Activated naive CD4-positive, alpha-beta T cell treated with Interleukin-2 at 50 U/mL for 16 hours (primary cell): ENCODE results near the gene BMP6.
A peak's percentile ranks its signal among the peaks of the same experiment; 100 is the strongest.

Experiments used
- DNase-seq: peaks from one replicate; pipeline ENCODE4 v3.0.0-alpha.2; 2020

Gene BMP6

DNA sequence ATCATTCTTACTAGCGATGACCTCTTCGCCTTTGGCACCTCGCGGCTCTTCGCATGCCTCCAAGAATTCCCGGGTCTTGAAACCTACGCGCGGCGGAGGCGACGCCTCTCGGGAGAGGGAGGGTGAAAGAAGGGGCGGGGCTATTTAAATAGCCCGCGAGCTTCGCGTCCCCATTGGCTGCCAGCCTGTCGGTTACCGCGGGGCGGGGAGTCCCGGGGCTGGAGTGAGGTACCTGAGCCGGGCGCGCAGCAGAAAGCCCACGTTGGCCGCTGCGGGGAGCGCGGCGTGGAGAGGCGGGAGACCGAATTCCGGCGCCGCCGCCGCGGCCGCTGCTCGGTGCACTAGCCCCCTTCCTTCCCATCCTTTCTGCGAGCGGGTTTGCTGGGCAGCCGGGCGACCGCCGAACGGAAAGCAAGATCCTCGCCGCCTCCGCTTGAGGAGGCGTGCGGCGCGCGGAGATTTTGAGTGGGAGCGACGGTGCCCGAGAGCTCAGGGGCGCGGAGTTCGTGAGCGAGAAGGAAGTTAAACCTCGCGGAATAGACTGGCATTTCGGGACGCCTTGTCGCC is at the start of gene BMP6:
BMP6 (plus strand) TSS at position 251 of the 567 bp plus-strand sequence. CDS start 857 bp downstream, outside the sequence.
- DNase-seq = peak; percentile 48

GRCh38 chr6:7677229-7677628 is 48.7 kb upstream of the BMP6 start:
- DNase-seq = no peak

DNA sequence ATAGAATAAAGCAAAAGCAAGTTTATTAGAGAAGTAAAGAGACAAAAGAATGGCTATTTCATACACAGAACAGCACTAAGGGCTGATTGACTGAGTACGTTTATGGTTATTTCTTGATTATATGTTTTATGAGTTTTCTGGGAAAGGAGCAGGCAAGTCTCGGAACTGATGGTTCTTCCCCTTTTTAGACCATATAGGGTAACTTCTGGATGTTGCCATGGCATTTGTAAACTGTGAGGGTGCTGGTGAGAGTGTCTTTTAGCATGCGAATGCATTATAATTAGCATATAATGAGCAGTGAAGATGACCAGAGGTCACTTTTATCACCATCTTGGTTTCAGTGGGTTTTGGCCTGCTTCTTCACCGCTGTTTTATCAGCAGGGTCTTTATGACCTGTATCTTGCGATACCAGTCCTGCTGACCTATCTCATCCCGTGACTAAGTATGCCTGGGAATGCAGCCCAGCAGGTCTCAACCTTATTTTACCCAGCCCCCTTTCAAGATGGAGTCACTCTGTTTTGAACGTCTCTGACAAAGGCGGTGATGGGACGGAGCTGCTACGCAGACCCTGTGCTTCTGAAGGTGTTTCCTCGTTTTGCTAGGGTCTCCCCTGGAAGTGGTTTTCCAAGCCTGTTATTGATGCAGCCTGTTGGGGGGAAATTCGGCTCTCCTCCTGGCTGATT is 45.4 kb upstream of the BMP6 start:
- no peak for DNase-seq

DNA sequence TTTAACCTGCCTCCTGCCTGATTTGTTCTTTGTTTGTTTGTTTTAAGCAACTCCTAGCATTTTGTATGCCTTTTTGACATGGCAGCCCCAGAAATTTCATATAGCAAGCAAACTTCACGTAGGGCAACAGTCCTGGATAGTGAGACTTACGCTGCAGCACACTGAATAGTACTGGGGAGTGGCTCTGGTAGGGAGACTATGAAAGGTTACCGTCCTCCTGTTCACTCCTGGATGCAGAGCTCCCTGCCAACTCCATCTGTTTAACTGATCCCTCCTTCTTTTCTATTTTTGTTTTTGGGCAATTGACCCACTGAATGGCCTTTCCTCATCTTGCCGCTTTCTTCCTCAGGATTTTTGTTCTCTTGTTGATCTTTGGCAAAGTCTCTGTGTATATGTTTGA is 44.5 kb upstream of the BMP6 start:
- DNase-seq = no peak

DNA sequence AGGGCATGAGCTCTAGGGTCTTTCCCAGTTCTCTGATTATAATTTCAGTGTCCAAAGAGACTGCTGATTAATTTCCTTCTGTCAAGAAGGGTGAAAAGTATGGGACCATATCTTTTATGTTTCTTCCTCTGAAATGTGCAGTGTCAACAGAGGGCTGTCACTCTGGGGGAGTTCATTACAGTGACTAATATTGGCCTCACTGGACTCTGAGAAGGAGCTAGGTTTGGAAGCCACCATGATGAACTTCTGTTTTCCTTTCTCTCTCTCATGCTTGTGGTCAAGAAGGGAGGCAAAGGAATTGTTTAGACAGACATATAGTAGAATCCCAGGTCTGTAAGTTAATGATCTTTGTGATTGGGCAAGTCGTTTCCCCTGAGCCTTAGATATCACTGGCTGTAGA is 41.8 kb upstream of the BMP6 start:
- DNase-seq = no peak

DNA sequence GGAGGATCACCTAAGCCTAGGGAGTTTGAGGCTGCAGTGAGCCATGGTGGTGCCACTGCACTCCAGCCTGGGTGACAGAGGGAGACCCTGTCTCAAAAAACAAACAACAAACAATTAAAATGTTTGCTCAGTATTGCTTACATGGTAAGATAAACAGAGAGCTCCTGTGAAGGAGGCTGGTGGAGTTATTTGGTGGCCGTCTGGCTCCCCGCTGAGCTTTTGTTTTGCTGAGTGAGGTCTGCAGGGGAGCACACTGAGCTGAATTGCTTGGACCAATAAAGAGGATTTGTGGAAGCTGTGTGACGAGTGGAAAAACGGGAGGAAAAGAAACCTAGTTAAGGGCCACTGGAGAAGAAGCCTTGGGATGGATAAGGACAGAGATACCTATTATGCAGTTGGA is 41.1 kb upstream of the BMP6 start:
- DNase-seq = no peak

- DNase-seq = no peak
Measured at GRCh38 chr6:7685276-7685675, 40.6 kb upstream of the BMP6 start.

DNA sequence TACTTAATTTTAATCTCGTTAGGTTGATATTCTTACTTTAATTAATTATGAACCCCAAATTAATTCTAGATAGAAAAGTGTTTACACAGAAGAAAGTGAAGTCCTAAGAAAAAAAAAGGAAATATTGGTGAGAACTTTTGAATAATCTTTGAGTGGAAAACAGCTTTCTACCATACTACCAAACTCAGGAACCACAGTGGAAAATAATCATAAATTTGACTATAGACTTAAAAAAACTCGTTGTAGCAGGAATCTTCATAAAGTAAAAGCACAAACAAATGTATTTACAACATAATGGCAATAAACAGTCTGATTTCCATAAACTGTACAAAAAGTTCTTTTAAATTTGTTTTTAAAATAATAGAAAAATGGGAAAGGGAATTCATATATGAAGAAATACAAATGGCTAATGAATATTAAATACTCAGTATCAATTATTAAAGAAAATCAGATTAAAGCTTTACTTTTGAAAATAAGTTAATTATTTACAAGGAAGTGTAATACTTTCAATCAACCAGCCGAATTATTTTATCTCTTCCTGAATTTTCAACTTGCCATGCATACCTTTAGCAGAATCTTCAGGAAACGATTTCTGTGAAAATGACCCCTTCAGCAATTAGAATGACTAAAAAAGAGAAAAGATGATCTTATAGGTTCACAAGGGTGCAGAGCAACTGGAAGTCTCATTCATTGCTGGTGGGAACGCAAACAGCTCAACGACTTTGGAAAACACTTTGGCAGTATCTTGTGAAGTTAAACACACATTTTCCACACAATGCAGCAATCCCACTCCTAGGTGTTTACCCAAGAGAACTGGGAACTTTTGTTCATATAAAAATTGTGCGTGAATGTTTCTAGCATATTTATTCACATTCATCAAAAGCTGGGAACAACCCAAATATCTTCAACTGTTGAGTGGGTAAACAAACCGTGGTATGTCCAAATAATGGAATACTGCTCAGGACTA is 38.5 kb upstream of the BMP6 start:
- no peak for DNase-seq

DNA sequence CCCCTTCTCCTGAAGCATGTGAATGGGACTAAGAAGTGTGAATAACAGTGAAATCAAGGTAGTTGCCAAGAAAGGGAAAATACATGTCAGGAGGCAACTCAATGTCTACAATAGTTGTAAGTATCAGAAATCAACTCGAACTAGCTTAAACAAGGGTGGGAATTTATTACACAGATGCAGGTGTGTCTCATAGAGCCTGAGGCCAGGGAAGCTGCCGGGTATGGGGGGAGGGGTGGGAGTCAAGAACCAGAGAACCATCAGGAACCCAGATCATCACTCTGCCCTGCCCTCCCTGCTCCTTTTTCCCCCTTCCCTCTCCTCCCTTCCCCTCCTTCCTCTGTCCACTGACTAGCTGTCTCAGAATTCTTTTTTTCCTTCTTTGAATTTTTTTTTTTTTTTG is 34.9 kb upstream of the BMP6 start:
- no peak for DNase-seq

- DNase-seq = no peak
Measured at GRCh38 chr6:7691675-7692452, 34.0 kb upstream of the BMP6 start.

GRCh38 chr6:7692453-7692784 is 33.5 kb upstream of the BMP6 start:
- no peak for DNase-seq

DNA sequence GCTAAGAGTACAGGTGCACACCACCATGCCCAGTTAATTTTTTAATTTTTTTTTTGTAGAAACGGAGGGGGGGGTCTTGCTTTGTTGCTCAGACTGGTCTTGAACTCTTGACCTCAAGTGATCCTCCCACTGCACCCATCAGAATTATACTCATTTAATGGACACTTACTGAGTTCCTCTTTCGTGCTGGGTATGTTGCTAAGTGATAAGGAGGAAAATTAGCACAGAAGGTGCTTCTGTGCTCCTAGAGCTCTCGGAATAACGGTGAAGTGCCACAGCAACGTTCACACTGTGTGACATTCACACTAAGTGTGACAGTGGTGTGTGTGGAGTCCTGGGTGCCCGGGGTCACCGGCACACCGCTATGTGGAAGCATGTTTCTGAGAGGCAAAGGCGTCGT is 32.1 kb upstream of the BMP6 start:
- no peak for DNase-seq

GRCh38 chr6:7696061-7696460 is 29.8 kb upstream of the BMP6 start:
- no peak for DNase-seq

DNA sequence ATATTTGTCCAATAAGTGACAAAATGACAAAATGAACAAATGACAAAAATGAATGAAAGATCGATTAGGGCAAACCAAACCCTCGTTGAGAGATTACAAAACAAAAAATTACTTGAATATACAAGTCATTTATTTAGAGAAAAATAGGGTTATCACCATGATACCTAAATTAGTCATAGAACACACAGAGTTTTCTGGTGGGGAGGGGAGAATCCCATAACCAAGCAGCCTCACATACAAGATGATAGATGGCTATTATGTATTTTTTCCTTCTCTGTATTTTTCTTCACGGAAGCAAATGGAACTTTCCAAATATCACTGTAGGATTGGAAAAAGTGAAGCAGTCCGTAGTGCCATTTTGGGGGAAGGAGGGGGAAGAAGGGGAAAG is 28.5 kb upstream of the BMP6 start:
- no peak for DNase-seq

- DNase-seq = no peak
Measured at GRCh38 chr6:7697820-7698623, 27.9 kb upstream of the BMP6 start.

- no peak for DNase-seq
Measured at GRCh38 chr6:7701212-7701834, 24.6 kb upstream of the BMP6 start.

GRCh38 chr6:7703148-7703680 is 22.7 kb upstream of the BMP6 start:
- no peak for DNase-seq

DNA sequence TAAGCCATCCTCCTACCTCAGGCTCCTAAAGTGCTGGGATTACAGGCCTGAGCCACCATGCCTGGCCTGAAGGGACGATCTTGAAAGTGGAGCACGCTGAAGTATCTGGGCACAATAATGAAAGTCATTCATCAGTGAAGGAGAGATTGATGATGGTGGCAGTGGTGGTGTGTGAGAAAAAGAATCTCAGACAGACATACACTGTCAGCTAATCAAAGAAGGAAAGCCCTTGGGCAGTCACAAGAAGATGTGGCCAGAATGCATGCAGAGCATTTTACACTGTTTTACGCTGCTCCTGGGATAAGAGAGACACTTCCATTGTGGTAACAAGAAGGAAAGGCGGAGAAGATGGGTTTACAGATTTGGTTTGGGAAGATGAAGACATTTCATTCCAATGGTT is 20.4 kb upstream of the BMP6 start:
- no peak for DNase-seq

DNA sequence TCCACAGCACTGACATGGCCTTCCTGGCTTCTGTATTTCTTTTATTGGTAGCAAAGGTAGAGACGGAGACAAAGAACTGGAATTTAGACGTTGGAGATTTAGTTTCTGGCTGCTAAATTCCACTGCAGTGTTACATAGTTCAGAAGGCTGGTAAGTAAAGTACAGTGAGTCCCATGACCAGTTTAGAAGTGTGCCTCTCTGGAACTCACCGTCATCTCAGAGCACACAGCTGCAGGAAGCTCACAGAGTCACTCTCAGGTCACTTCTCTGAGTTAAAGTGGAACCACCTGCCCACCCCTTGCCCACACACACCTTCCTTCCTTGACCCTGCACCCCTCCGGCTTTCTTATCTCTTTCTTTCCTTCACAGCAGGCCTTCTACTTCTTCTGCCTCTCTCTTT is 19.6 kb upstream of the BMP6 start:
- no peak for DNase-seq

DNA sequence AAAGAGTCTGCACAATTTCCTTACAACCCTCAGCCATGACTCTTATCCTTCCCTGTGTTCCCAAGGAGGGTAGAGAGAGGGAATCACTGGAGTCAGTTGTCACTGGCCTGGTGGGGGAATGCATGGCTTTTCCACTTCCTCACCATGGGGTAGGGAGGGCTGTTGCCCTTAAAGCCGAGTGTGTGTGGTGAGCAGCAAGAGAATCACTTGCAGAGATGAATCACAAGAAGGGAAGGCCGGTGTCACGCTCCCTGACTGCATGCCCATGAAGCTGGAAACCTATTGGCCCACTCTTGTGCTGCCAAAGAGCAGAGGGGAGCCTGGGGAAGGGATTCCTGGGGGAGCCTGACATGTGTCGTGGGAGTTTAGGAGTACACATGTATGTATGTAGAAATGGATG is 18.1 kb upstream of the BMP6 start:
- DNase-seq = no peak

DNA sequence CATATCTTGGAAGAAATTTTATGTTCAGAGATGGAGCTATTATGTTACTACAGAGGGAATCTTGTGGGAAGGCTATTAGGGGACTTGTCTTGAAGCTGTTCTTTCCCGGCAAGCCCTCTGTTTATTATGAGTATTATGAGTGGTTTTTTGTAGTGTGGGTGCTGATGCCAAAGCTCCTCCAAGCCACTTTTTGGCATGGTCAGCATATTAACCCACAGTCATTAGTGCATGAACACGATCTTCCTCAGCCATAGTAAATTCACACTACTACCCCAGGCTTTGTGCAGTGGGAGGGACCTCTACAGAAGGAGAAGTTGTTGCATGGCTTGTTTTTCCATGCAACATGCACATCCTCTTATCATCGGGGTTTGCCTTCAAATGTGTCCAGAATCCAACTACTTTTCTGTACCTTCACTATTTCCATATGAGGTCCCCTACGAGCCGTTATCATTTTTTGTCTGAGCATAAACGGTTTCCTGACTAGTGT is 6.5 kb upstream of the BMP6 start:
- no peak for DNase-seq
